Measurements from ENCODE around the gene BCL2.

DNA sequence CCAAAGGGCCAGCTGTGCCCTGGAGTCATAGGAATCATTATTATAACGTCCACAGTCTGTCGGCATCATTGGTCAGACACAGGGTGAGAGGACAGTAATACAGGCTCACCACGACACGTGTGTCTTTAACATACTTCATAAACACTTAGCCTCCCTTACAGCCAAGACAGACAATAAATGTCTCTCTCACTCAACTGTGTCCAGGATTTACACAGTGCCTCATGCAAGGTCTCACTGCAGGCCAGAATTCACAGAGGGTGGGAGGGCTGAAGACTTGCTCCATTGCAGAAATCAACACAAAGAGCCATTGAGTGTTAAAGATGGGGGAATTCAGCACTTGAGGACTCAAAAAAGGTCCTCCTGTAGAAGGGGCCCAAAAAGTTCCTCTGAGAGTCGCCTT lies 210.5 kb downstream of the BCL2 start:
- TF ChIP-seq, protein P1, sequence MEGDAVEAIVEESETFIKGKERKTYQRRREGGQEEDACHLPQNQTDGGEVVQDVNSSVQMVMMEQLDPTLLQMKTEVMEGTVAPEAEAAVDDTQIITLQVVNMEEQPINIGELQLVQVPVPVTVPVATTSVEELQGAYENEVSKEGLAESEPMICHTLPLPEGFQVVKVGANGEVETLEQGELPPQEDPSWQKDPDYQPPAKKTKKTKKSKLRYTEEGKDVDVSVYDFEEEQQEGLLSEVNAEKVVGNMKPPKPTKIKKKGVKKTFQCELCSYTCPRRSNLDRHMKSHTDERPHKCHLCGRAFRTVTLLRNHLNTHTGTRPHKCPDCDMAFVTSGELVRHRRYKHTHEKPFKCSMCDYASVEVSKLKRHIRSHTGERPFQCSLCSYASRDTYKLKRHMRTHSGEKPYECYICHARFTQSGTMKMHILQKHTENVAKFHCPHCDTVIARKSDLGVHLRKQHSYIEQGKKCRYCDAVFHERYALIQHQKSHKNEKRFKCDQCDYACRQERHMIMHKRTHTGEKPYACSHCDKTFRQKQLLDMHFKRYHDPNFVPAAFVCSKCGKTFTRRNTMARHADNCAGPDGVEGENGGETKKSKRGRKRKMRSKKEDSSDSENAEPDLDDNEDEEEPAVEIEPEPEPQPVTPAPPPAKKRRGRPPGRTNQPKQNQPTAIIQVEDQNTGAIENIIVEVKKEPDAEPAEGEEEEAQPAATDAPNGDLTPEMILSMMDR (IDR thresholded peaks at IDR 0.05) = no peak
- TF ChIP-seq EZH2 (IDR thresholded peaks at IDR 0.05) (no peak), EZH2phosphoT487 (IDR thresholded peaks at IDR 0.05) (no peak)
